ENCODE results near the gene CELF4.

DNA sequence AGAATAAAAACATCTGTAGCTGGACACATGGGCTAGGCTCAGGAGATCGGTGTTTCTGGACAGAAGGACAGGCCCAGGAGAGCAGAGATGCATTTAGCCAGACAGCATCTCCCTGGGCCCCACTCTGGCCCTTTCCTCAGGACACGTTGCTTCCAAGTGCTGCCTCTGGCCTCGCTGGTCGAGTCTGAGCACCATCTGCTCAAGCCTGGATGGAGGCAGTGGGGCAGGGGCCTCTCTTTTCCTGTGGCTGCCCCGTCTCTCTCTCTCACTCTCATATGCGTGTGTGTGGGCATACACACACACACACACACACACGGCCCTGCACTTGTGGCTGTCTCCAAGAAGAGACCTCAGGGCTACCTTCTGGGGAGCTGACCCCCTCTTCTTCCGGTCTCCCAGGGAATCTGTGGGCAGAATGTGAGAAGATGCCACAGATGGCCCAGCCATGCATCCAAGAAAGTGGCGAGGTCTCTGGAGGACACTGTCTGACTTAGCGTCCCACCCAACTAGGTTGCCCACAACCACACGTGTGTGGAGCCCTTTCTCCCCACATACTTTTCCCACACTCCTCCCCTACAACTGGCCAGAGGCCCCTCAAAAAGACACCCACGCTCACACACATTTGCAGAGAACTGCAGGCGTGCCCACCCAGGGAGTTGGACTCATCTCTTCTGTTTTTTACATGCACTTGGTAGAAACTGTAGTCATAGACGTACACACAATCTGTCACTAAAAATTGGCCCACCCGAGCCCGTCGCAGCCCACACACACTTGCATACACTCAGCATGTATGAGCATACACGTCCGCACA is 19.9 kb downstream of the CELF4 start:
- no peak for TF ChIP-seq GATA2 (IDR thresholded peaks at IDR 0.05; ENCODE audit: low read depth, low read length)
- no peak for TF ChIP-seq GATA3 (IDR thresholded peaks at IDR 0.05; ENCODE audit: low read depth, low read length)

Data from SH-SY5Y (cell line).